HFFc6 (cell line): ENCODE results near the gene DSG4. TPM values are rescaled to one million over a fixed set of nuclear protein-coding genes. Genes with fewer than 3 reads are reported as not detected.

Source experiments
- DNase-seq: peaks from one replicate; pipeline ENCODE4 v3.0.0-alpha.2; 2018
- H3K27ac Mint-ChIP-seq: 2 replicates; pipeline ENCODE4 v1.8.0; 2020; ENCODE audit warnings: mild to moderate bottlenecking, mixed read lengths
- H3K27me3 Mint-ChIP-seq: 2 replicates; pipeline ENCODE4 v1.8.0; 2021; ENCODE audit warnings: mild to moderate bottlenecking, moderate library complexity, mixed read lengths; ENCODE audit not compliant: insufficient read depth
- H3K36me3 Mint-ChIP-seq: 2 replicates; pipeline ENCODE4 v1.8.0; 2021; ENCODE audit warnings: low read depth, mixed read lengths
- H3K4me1 Mint-ChIP-seq: 2 replicates; pipeline ENCODE4 v1.8.0; 2020; ENCODE audit warnings: low read depth, mixed read lengths
- H3K4me3 Mint-ChIP-seq: 2 replicates; pipeline ENCODE4 v1.8.0; 2020; ENCODE audit warnings: mild to moderate bottlenecking, moderate library complexity, mixed read lengths
- H3K9me3 Mint-ChIP-seq: 2 replicates; pipeline ENCODE4 v1.8.0; 2020; ENCODE audit warnings: mild to moderate bottlenecking, mixed read lengths
- CTCF ChIP-seq: fragments of 200-600 bp; sonication (generic); IDR thresholded peaks from 2 replicates; pipeline ENCODE4 v1.5.0; 2021; ENCODE audit warnings: antibody characterized with exemption, mild to moderate bottlenecking
- total RNA-seq, 6 experiments: library from RNA; stranded (reverse); fragmentation: NEBNext Ultra II Directional; extraction: Animal tissue kit (Norgen Biotek cat#: 25700); gene quantifications; 2 replicates in 1 of 6; 3 replicates in 5 of 6; pipeline ENCODE4 v1.2.3, GENCODE V29; 2021

The DSG4 gene
- total RNA-seq, 6 experiments from 2014 or later, result not detected

GRCh38 chr18:31401156-31402025 is 24.8 kb downstream of the DSG4 start:
- Mint-ChIP-seq H3K4me3 (no peak overlapping the region), H3K9me3 (peaks cover 27% of the 10 kb centered on the region), H3K36me3 (no peaks in the 10 kb centered on the region), H3K27me3 (no peaks in the 10 kb centered on the region), H3K27ac (no peak overlapping the region), H3K4me1 (no peaks in the 10 kb centered on the region)
- no peak for DNase-seq
- no peak for TF ChIP-seq CTCF

- H3K36me3 Mint-ChIP-seq, result peaks cover 2% of the 10 kb centered on the region; the same call in 1 of the 2 replicates
- no peak overlapping the region for H3K4me3 Mint-ChIP-seq
- no peaks in the 10 kb centered on the region; the same call in 1 of the 2 replicates for H3K27me3 Mint-ChIP-seq
- no peak for DNase-seq
- H3K27ac Mint-ChIP-seq, result no peak overlapping the region
- no peak for TF ChIP-seq CTCF
- H3K4me1 Mint-ChIP-seq, result no peaks in the 10 kb centered on the region
- H3K9me3 Mint-ChIP-seq, result peaks cover 21% of the 10 kb centered on the region
Observed at GRCh38 chr18:31402026-31402373, 25.4 kb downstream of the DSG4 start.

GRCh38 chr18:31403409-31403808 is 26.8 kb downstream of the DSG4 start:
- no peaks in the 10 kb centered on the region for H3K4me1 Mint-ChIP-seq
- no peak for TF ChIP-seq CTCF
- peaks cover 27% of the 10 kb centered on the region for H3K9me3 Mint-ChIP-seq
- no peak overlapping the region for H3K4me3 Mint-ChIP-seq
- no peak overlapping the region for H3K27ac Mint-ChIP-seq
- peaks cover 1% of the 10 kb centered on the region for H3K27me3 Mint-ChIP-seq
- peaks cover 5% of the 10 kb centered on the region; the same call in 1 of the 2 replicates for H3K36me3 Mint-ChIP-seq
- no peak for DNase-seq

- no peak for TF ChIP-seq CTCF
- H3K4me1 Mint-ChIP-seq, result no peaks in the 10 kb centered on the region
Observed at GRCh38 chr18:31407649-31408048, 31.1 kb downstream of the DSG4 start.

GRCh38 chr18:31409276-31409675 is 32.7 kb downstream of the DSG4 start:
- no peak overlapping the region for H3K27ac Mint-ChIP-seq
- TF ChIP-seq CTCF, result no peak
- H3K4me1 Mint-ChIP-seq, result no peaks in the 10 kb centered on the region

More at GRCh38 chr18:31407649-31408048, 31.1 kb downstream of the DSG4 start:
- peaks cover 5% of the 10 kb centered on the region; the same call in 1 of the 2 replicates for H3K36me3 Mint-ChIP-seq
- peaks cover 30% of the 10 kb centered on the region for H3K9me3 Mint-ChIP-seq
- no peak overlapping the region for H3K27ac Mint-ChIP-seq
- H3K4me3 Mint-ChIP-seq, result no peak overlapping the region
- peaks cover 1% of the 10 kb centered on the region for H3K27me3 Mint-ChIP-seq
- DNase-seq, result no peak

More at GRCh38 chr18:31409276-31409675, 32.7 kb downstream of the DSG4 start:
- peaks cover 5% of the 10 kb centered on the region; the same call in 1 of the 2 replicates for H3K36me3 Mint-ChIP-seq
- H3K27me3 Mint-ChIP-seq, result peaks cover 1% of the 10 kb centered on the region
- H3K9me3 Mint-ChIP-seq, result peaks cover 22% of the 10 kb centered on the region
- no peak for DNase-seq
- H3K4me3 Mint-ChIP-seq, result no peak overlapping the region
